ENCODE measurements around the gene ZNF266.

ZNF266 gene

GRCh38 chr19:9435279-9436268 lies at the start of gene ZNF266:
Gene ZNF266 (minus strand): TSS chr19:9435573. CDS start chr19:9420089, 15,484 bp downstream.
- peak; percentile 77 to 95 (median 88) for DNase-seq

GRCh38 chr19:9485140-9485539 lies 49.8 kb upstream of the ZNF266 start:
- no peak for DNase-seq

GRCh38 chr19:9474975-9475374 lies 39.6 kb upstream of the ZNF266 start:
- no peak for DNase-seq

GRCh38 chr19:9467161-9467560 lies 31.8 kb upstream of the ZNF266 start:
- no peak for DNase-seq

- no peak for DNase-seq
Measured at GRCh38 chr19:9461938-9462337, 26.6 kb upstream of the ZNF266 start.

- no peak for DNase-seq
Measured at GRCh38 chr19:9456018-9456689, 20.8 kb upstream of the ZNF266 start.

- no peak for DNase-seq
Measured at GRCh38 chr19:9453953-9454352, 18.6 kb upstream of the ZNF266 start.

GRCh38 chr19:9445037-9445436 lies 9.7 kb upstream of the ZNF266 start:
- no peak for DNase-seq

GRCh38 chr19:9436358-9436757 lies 985 bp upstream of the ZNF266 start:
- DNase-seq = no peak

- peak; percentile 3 to 38 (median 14) for DNase-seq
Measured at GRCh38 chr19:9431475-9431874, 3.9 kb downstream of the ZNF266 start.

- no peak for DNase-seq
Measured at GRCh38 chr19:9430444-9430843, 4.9 kb downstream of the ZNF266 start.

GRCh38 chr19:9427941-9428340 lies 7.4 kb downstream of the ZNF266 start:
- no peak for DNase-seq

- DNase-seq = no peak
Measured at GRCh38 chr19:9413240-9413954, 22.0 kb downstream of the ZNF266 start.

GRCh38 chr19:9407827-9408226 lies 27.5 kb downstream of the ZNF266 start:
- no peak for DNase-seq

- peak in 1 of 3 experiments; percentile 2 for DNase-seq
Measured at GRCh38 chr19:9406798-9407352, 28.5 kb downstream of the ZNF266 start.

- DNase-seq = no peak
Measured at GRCh38 chr19:9381361-9381785, 54.0 kb downstream of the ZNF266 start.

GRCh38 chr19:9370738-9371619 lies 64.4 kb downstream of the ZNF266 start:
- DNase-seq = no peak

- no peak for DNase-seq
Measured at GRCh38 chr19:9362905-9363304, 72.5 kb downstream of the ZNF266 start, which contains the start of gene ZNF177. Gene ZNF177 (plus strand): TSS chr19:9363013. CDS start chr19:9378312, 15,299 bp downstream.

Measured in NCI-H1417 (cell line).